Suprapubic skin (tissue), 4 donors: ENCODE measurements around the gene ZNF81.

Source experiments
- EP300 ChIP-seq: sonication (generic); formaldehyde crosslinking; IDR thresholded peaks from one replicate; pipeline ENCODE4 v1.6.1; 2017; ENCODE audit warnings: antibody characterized with exemption
- POLR2A ChIP-seq, 2 donors: fragments of 450-650 bp; IDR thresholded peaks; one replicate each; pipeline ENCODE4 v1.6.1; 2017; ENCODE audit warnings: antibody characterized with exemption in 2 of 2, mild to moderate bottlenecking in 2 of 2, moderate library complexity in 2 of 2
- POLR2AphosphoS5 ChIP-seq, 3 donors: sonication (generic); formaldehyde crosslinking; IDR thresholded peaks; one replicate each; pipeline ENCODE4 v1.6.1; 2017; ENCODE audit warnings: antibody characterized with exemption in 3 of 3
- TF ChIP-seq, protein P1 (sequence below), 2 donors: fragments of 200-600 bp in 1 of 2; fragments of 450-650 bp in 1 of 2; sonication (generic) in 1 of 2; IDR thresholded peaks; one replicate each; pipeline ENCODE4 v1.5.1; 2016 to 2019; ENCODE audit warnings: antibody characterized with exemption in 2 of 2, mild to moderate bottlenecking in 1 of 2, moderate library complexity in 1 of 2

DNA sequence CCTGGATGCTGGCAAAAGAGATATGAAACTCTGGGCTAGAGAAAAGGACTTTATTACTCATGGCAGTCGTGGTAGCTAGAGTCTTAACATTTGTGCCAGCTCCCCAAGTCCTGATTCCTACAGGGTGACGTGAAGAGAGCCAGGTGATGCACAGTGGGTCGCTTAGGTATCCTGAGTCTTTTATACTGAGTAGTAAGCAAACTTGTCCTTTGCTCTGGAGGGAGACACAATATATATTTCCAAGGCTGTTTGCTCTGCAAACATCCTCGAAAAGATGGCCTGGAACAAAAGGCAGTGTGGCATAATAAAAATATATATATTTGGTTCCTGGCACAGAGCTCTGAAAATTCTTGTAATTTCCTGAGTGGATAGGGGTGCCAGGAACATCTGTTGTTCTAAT lies 23.0 kb downstream of the ZNF81 start:
- TF ChIP-seq, protein P1, sequence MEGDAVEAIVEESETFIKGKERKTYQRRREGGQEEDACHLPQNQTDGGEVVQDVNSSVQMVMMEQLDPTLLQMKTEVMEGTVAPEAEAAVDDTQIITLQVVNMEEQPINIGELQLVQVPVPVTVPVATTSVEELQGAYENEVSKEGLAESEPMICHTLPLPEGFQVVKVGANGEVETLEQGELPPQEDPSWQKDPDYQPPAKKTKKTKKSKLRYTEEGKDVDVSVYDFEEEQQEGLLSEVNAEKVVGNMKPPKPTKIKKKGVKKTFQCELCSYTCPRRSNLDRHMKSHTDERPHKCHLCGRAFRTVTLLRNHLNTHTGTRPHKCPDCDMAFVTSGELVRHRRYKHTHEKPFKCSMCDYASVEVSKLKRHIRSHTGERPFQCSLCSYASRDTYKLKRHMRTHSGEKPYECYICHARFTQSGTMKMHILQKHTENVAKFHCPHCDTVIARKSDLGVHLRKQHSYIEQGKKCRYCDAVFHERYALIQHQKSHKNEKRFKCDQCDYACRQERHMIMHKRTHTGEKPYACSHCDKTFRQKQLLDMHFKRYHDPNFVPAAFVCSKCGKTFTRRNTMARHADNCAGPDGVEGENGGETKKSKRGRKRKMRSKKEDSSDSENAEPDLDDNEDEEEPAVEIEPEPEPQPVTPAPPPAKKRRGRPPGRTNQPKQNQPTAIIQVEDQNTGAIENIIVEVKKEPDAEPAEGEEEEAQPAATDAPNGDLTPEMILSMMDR (IDR thresholded peaks at IDR 0.05): no peak
- TF ChIP-seq EP300: no peak
- TF ChIP-seq POLR2A (IDR thresholded peaks at IDR 0.05): no peak
- TF ChIP-seq POLR2AphosphoS5 (IDR thresholded peaks at IDR 0.05): no peak
